ENCODE results near the gene OSMR. TPM values are rescaled to one million over a fixed set of nuclear protein-coding genes. Genes with fewer than 3 reads are reported as not detected.

Gene OSMR
- total RNA-seq, 3 donors from 2014 or later = 3.3 to 24.9 (median 13.0) TPM

DNA sequence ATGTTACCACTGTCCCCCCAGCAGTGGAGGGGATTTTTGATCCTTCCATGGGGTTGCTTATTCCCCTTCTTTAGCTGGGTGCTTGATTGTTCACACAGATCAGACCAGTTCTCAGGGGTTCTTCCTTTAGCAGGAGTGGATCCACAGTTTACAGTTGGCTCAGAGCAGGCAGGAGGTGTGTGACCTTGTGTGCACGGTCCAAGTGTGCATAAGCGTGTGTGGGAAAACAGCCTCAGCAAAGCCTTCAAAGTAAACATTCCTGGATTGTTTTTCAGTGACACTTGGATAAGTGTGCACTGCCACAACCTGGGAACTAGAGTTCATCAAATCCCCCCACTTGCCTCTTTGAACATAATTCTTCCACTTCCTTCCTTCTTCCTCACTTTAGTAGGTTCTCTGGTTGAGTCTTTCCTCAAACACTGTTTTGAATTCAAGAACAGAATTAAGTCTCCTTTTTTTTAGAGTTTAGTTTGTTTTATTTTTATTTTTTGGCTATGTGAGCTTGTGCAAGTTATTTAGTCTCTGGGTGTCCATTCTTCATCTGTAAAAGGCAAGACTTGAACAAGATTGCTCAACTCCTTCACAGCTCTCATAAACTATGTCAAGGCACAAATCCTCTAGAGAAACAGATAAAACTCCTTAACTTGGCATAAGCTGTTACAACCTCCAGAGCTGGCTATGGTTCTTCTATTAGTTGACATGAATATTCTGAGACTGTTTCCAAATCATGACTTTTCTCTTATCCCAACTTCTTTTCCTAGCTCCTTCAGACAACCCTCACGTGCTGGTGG, 78.0 kb downstream of the OSMR start:
- ATAC-seq = peak; percentile 16
- DNase-seq = no peak
- Histone ChIP-seq H3K36me3 (ENCODE audit: low read depth) (no peaks in the 10 kb centered on the region), H3K4me3 (no peak overlapping the region), H3K9me3 (no peaks in the 10 kb centered on the region), H3K4me1 (ENCODE audit: low read depth) (no peaks in the 10 kb centered on the region)
- intact Hi-C loops (cut with DNase I, micrococcal nuclease) = no loop called here
- TF ChIP-seq, protein P1, sequence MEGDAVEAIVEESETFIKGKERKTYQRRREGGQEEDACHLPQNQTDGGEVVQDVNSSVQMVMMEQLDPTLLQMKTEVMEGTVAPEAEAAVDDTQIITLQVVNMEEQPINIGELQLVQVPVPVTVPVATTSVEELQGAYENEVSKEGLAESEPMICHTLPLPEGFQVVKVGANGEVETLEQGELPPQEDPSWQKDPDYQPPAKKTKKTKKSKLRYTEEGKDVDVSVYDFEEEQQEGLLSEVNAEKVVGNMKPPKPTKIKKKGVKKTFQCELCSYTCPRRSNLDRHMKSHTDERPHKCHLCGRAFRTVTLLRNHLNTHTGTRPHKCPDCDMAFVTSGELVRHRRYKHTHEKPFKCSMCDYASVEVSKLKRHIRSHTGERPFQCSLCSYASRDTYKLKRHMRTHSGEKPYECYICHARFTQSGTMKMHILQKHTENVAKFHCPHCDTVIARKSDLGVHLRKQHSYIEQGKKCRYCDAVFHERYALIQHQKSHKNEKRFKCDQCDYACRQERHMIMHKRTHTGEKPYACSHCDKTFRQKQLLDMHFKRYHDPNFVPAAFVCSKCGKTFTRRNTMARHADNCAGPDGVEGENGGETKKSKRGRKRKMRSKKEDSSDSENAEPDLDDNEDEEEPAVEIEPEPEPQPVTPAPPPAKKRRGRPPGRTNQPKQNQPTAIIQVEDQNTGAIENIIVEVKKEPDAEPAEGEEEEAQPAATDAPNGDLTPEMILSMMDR (IDR thresholded peaks at IDR 0.05) = no peak

DNA sequence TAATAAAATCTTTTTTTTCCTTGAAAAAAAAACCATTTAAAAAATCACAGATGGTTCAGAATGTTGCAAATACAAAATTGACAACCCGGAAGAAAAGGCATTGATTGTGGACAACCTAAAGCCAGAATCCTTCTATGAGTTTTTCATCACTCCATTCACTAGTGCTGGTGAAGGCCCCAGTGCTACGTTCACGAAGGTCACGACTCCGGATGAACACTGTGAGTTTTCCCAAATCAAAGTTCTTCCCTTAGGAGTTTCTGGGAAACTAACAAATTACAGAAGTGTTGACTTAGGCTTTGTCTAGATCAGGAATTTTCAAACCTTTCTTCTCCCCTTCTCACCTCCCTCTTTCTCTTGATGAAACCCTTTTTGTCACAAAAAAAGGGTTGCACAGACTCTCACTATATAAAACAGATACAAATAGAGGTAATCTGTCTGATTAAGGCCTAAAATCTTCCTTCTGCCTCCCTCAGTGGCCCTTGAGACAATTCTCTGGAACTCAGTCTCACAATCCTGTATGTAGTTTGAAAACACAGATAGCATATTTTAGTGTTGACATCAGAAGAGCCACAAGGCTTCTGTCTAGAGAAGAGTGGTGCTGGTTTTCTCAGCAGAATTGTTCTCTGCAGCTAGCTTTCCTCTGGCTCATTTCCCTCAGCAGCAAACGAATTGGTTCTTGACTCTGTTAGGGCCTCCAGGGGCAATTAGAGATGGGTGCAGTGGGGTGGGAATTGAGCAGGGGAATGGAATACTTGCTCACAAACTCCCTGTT, 79.5 kb downstream of the OSMR start:
- Histone ChIP-seq H3K4me3 (no peak overlapping the region), H3K9me3 (no peaks in the 10 kb centered on the region), H3K36me3 (ENCODE audit: low read depth) (no peaks in the 10 kb centered on the region), H3K4me1 (ENCODE audit: low read depth) (no peaks in the 10 kb centered on the region)
- ATAC-seq (no peak), DNase-seq (no peak)
- intact Hi-C loops (cut with DNase I, micrococcal nuclease) = no loop called here
- TF ChIP-seq, protein P1 (IDR thresholded peaks at IDR 0.05) = no peak

DNA sequence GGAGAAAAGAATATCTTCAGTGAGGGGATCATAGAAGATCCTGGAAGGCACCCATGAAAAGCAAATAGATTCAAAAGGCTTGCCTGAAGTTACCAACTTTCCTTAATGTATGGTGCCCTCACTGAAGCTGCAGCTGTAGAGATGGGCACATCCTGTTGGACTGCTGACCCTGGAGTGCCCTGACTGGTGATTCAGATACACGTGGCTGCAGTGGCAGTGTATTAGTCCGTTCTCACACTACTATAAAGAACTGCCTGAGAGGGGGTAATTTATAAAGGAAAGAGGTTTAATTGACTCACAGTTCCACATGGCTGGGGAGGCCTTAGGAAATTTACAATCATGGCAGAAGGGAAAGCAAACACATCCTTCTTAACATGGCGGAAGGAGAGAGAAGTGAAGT, 80.3 kb downstream of the OSMR start:
- Histone ChIP-seq H3K9me3 (no peaks in the 10 kb centered on the region), H3K4me1 (ENCODE audit: low read depth) (no peaks in the 10 kb centered on the region), H3K36me3 (ENCODE audit: low read depth) (no peaks in the 10 kb centered on the region), H3K4me3 (no peak overlapping the region)
- no peak for ATAC-seq
- intact Hi-C loops (cut with DNase I, micrococcal nuclease) = no loop called here
- DNase-seq = no peak
- TF ChIP-seq, protein P1 (IDR thresholded peaks at IDR 0.05) = no peak

DNA sequence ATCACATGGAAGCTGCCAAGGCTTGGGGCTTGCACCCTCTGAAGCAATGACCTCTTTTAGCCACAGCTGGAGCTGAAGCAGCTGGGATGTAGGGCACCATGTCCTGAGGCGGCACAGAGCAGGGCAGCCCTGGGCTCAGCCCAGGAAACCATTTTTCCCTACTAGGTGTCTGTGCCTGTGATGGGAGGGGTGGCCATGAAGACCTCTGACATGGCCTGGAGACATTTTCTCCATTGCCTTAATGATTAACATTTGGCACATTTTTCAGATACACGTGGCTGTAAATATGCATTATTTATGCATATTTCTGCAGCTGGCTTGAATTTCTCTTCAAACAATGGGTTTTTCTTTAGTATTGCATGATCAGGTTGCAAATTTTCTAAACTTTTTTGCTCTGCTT, 81.7 kb downstream of the OSMR start:
- intact Hi-C loops (cut with DNase I, micrococcal nuclease) = no loop called here
- H3K36me3 ChIP-seq (ENCODE audit: low read depth) = no peaks in the 10 kb centered on the region
- DNase-seq (no peak), ATAC-seq (no peak)
- H3K9me3 ChIP-seq = no peaks in the 10 kb centered on the region
- no peak overlapping the region for H3K4me3 ChIP-seq
- TF ChIP-seq, protein P1 (IDR thresholded peaks at IDR 0.05) = no peak
- H3K4me1 ChIP-seq (ENCODE audit: low read depth) = no peaks in the 10 kb centered on the region

DNA sequence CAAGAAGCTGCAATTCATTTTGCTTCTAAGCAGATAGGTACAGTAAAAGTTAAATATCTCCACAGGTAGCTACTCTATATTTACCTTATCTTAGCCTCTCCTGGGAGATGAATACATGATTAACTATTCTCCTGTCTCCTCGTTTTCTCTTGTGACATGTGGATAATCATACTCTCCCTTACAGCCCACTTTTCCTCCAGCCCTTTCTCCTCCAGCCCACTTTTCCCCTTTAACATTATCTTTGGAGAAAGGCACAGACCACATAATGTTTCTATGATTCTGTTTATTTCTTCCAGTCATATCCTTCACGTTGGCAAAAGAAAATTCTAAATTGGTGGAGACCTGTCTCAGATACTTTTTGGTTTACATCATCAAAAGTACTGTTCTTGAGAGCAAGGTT, 84.0 kb downstream of the OSMR start:
- H3K36me3 ChIP-seq (ENCODE audit: low read depth) = no peaks in the 10 kb centered on the region
- H3K9me3 ChIP-seq = no peaks in the 10 kb centered on the region
- ATAC-seq (no peak), DNase-seq (no peak)
- H3K4me3 ChIP-seq = no peak overlapping the region
- TF ChIP-seq, protein P1 (IDR thresholded peaks at IDR 0.05) = no peak
- intact Hi-C loops (cut with DNase I, micrococcal nuclease) = no loop called here
- H3K4me1 ChIP-seq (ENCODE audit: low read depth) = no peaks in the 10 kb centered on the region
